Esophagus squamous epithelium (tissue), 4 donors: Measurements from ENCODE around the gene HPCAL1.

Source experiments
- CTCF ChIP-seq, 6 experiments: fragments of 450-650 bp in 4 of 6; fragments of 200-600 bp in 2 of 6; sonication (generic) in 2 of 6; IDR thresholded peaks; one replicate each; pipeline ENCODE4 v1.5.1; 2016 to 2019; ENCODE audit warnings: antibody characterized with exemption in 6 of 6, mild to moderate bottlenecking in 4 of 6, moderate library complexity in 4 of 6
- POLR2A ChIP-seq, 4 donors: fragments of 450-650 bp; IDR thresholded peaks; one replicate each; pipeline ENCODE4 v1.6.1; 2017; ENCODE audit warnings: antibody characterized with exemption in 4 of 4, mild to moderate bottlenecking in 4 of 4, moderate library complexity in 3 of 4

GRCh38 chr2:10396464-10396863 lies 93.8 kb downstream of the HPCAL1 start:
- TF ChIP-seq CTCF (IDR thresholded peaks at IDR 0.05) (no peak), POLR2A (IDR thresholded peaks at IDR 0.05) (no peak)
